HG03060 (cell line): ENCODE measurements around the gene LCMT2.

Experiments used
- ATAC-seq: cut with Tn5 transposase; IDR thresholded peaks from one replicate; pipeline ENCODE4 v1.9.1; 2021; ENCODE audit warnings: low read depth, moderate number of reproducible peaks; ENCODE audit not compliant: unreplicated experiment

Gene LCMT2

DNA sequence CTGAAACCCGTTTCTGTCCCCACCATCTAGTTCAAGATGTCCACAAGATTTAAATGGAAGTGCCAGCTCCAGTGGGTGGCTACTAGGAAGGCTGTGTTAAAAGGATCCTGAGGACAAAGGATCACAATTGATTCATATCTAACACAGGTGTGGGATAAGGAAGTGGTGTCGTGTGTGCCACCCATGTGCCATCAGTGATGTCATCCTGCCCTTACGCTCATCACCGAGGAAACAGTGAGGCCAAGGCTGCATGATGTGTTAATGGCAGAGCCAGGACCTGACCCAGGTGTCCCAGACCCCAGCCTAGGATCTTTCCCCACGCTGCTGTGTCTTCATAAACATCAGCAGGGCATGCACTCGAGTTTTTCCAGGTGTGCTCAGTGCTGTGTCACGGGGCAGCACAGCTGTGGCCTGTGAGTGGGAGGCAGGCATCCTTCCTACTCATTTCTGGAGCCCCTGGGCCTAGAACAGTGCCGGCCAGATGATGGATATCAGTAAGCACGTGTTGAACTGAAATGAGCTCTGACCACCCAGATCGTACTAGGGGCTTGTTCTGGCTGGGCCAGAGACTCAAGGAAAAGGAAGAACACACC is 53.0 kb downstream of the LCMT2 start:
- no peak for ATAC-seq

DNA sequence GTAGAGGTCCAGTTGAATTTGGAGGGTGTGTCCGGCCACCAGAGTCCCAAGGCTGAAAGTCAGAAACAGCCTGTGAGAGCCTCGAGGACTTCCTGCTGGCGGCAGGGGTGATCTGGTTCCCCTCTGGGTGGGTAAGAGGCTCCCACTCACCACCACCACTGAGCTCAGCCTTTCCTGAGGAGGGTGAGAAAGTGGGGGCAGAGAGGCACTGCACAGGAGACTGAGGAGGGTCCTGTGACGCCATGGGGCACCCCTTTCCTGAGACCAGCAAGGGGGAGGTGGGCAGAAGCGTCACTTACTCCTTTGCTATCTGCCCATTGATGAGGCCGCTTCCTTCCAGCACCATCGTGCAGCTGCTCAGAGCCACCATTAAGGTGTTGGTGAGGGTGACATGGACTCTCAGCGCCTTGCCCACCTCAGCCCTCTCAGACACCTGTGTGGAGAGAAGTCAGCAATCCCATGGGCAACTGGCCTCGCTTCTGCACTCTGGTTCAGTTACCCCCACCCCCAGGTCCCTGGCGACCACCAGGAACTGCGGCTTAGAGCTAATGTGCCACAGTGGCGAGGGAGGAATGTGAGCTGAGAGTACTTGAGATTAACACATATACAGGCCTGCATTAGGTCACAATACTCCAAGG is 53.7 kb downstream of the LCMT2 start:
- no peak for ATAC-seq

DNA sequence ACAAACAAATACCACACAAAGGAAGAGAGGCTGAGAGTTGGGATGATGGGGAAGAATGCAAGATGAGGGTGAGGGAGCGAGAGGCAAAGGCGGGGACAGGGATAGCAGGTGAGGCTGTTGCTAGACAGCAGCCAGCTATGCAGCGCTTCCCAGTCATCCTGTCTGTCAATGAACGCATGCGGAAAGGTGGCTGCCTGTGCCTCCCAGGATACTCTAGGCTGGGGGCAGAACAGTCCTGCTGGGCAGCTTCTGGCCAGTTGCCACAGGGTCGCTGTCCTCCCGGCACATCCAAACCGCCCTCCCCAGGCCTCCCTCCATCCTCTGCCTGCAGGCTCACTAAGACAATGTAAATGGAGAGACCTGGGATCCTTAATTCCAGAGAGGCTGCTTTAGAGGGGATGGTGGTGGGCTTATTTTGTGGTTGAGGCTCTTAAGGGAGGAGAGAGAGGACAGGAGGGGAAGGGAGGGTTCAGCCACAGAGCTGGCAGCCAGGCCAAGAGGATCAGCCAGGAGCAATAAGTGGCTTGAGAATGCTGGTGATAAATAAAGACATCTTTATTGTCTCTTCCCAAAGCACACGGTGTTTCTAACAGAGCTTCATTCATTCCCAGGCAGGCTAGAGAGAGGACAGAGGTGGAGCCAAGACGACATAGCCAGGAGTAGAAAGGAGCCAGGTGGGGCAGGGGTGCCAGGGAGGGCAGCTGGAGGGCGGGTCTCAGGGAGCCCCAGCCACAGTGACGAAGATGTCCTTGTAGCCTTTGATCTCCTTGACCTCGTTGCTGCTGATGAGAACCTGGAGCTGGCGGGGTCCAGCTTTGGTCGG is 54.4 kb downstream of the LCMT2 start:
- ATAC-seq, result no peak

DNA sequence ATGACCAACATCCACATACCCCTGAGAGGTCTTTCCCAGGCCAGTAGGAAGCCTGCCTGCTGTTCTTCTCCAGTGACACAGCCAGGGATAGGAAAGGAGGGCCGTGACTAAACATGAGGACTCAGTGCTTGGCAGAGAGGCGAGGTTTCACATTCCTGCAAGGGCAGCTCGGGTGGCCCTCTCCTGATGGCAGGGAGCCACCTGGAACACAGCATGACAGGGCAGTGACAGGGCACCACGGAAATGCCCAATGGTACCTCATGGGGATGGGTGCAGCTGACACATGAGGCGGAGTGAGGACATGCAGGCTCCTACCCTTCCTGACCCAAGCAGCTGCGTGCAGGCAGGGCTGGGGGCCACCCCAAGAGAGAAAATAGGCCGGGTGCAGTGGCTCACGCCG is 56.2 kb downstream of the LCMT2 start:
- no peak for ATAC-seq
